HepG2 (cell line): ENCODE data around the gene DAAM1. TPM values are rescaled to one million over a fixed set of nuclear protein-coding genes. Genes with fewer than 3 reads are reported as not detected.
A peak's percentile ranks its signal among the peaks of the same experiment; 100 is the strongest.

Source experiments
- CEBPG ChIP-seq: IDR thresholded peaks from 2 replicates; pipeline ENCODE4 v1.6.1; 2016
- ISL2 ChIP-seq: sonication (generic); formaldehyde crosslinking; IDR thresholded peaks from 2 replicates; pipeline ENCODE4 v1.5.0; 2020; ENCODE audit warnings: missing genetic modification reagents
- NFKBIZ ChIP-seq: IDR thresholded peaks from 2 replicates; pipeline ENCODE4 v1.6.1; 2018; ENCODE audit warnings: missing genetic modification reagents, missing compliant biosample characterization
- NR2F6 ChIP-seq, 2 experiments: IDR thresholded peaks; 2 replicates each; pipeline ENCODE4 v1.6.1; 2016; ENCODE audit warnings: antibody characterized with exemption in 1 of 2, mild to moderate bottlenecking in 1 of 2
- ZBTB3 ChIP-seq: sonication (generic); formaldehyde crosslinking; IDR thresholded peaks from 2 replicates; pipeline ENCODE4 v1.4.0; 2020; ENCODE audit warnings: low read depth, mild to moderate bottlenecking, moderate library complexity, missing genetic modification reagents, borderline replicate concordance
- ZMYM2 ChIP-seq: sonication (generic); formaldehyde crosslinking; IDR thresholded peaks from 2 replicates; pipeline ENCODE4 v1.8.0; 2022; ENCODE audit warnings: mild to moderate bottlenecking, missing genetic modification reagents
- ZNF317 ChIP-seq: sonication (generic); formaldehyde crosslinking; IDR thresholded peaks from 2 replicates; pipeline ENCODE4 v1.5.0; 2020; ENCODE audit warnings: mild to moderate bottlenecking, missing genetic modification reagents
- polyA plus RNA-seq, 8 experiments: library from polyadenylated mRNA; depleted of rRNA in 3 of 8; stranded (reverse) in 7 of 8; unstranded in 1 of 8; fragments of >200 nt; fragmentation: Illumina TruSeq in 4 of 8; extraction: Trizol in 4 of 8; gene quantifications; 2 replicates each; pipeline versions ENCODE4 v1.2.1 to v1.2.3, GENCODE V29; 2011 to 2016; ENCODE audit warnings: low read depth in 4 of 8, missing spikeins in 1 of 8, mixed read lengths in 1 of 8; ENCODE audit not compliant: insufficient read depth in 1 of 8
- total RNA-seq, 5 experiments: library from RNA; depleted of rRNA; stranded (reverse); fragments of >200 nt; fragmentation: Illumina TruSeq; extraction: Trizol; gene quantifications; 2 replicates each; pipeline ENCODE4 v1.2.3, GENCODE V29; 2016; ENCODE audit warnings: low read depth in 1 of 5
- TF ChIP-seq, protein P1 (sequence below), 2 experiments: sonication (generic) in 1 of 2; formaldehyde crosslinking in 1 of 2; IDR thresholded peaks; 2 replicates each; pipeline versions ENCODE4 v1.4.0 to v1.6.1; 2016 to 2020; ENCODE audit warnings: borderline replicate concordance in 1 of 2, low read depth in 1 of 2, mild to moderate bottlenecking in 1 of 2, missing genetic modification reagents in 1 of 2
- TF ChIP-seq, protein P2 (sequence below): sonication (generic); formaldehyde crosslinking; IDR thresholded peaks from 2 replicates; pipeline ENCODE4 v1.4.0; 2020; ENCODE audit warnings: missing genetic modification reagents

Gene DAAM1
- total and polyA plus RNA-seq, 2 of the 13 experiments (the other 11 are each of a cell fraction or from before 2014, with no cell fraction given) = 10.9 to 24.5 TPM

- TF ChIP-seq, protein P1, sequence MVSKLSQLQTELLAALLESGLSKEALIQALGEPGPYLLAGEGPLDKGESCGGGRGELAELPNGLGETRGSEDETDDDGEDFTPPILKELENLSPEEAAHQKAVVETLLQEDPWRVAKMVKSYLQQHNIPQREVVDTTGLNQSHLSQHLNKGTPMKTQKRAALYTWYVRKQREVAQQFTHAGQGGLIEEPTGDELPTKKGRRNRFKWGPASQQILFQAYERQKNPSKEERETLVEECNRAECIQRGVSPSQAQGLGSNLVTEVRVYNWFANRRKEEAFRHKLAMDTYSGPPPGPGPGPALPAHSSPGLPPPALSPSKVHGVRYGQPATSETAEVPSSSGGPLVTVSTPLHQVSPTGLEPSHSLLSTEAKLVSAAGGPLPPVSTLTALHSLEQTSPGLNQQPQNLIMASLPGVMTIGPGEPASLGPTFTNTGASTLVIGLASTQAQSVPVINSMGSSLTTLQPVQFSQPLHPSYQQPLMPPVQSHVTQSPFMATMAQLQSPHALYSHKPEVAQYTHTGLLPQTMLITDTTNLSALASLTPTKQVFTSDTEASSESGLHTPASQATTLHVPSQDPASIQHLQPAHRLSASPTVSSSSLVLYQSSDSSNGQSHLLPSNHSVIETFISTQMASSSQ (IDR thresholded peaks at IDR 0.05; ENCODE audit: low read depth) = no peak
- TF ChIP-seq, protein P1 (CRISPR knock-in tag; IDR thresholded peaks at IDR 0.05; ENCODE audit: borderline replicate concordance) = no peak
- TF ChIP-seq ISL2 (CRISPR knock-in tag) = no peak
- TF ChIP-seq CEBPG (CRISPR knock-in tag) = peak; percentile 84
- no peak for TF ChIP-seq ZBTB3
- TF ChIP-seq ZNF317 = no peak
- TF ChIP-seq, protein P2, sequence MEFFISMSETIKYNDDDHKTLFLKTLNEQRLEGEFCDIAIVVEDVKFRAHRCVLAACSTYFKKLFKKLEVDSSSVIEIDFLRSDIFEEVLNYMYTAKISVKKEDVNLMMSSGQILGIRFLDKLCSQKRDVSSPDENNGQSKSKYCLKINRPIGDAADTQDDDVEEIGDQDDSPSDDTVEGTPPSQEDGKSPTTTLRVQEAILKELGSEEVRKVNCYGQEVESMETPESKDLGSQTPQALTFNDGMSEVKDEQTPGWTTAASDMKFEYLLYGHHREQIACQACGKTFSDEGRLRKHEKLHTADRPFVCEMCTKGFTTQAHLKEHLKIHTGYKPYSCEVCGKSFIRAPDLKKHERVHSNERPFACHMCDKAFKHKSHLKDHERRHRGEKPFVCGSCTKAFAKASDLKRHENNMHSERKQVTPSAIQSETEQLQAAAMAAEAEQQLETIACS (CRISPR knock-in tag) = no peak
- no peak for TF ChIP-seq ZMYM2 (CRISPR knock-in tag)
- peak; percentile 21; the same call in 1 of the 2 replicates for TF ChIP-seq NR2F6 (IDR thresholded peaks at IDR 0.05)
- TF ChIP-seq NR2F6 (CRISPR knock-in tag; IDR thresholded peaks at IDR 0.05) = peak; percentile 57; the same call in 1 of the 2 replicates
- TF ChIP-seq NFKBIZ (CRISPR knock-in tag) = no peak
These were observed 172.7 kb downstream of the DAAM1 start (continued) for GRCh38 chr14:59360923-59361794.
